ENCODE data around the gene ANKFY1. TPM values are rescaled to one million over a fixed set of nuclear protein-coding genes. Genes with fewer than 3 reads are reported as not detected.

The ANKFY1 gene
- total and polyA plus RNA-seq, 2 donors (not counting 3 experiments of a cell fraction or from before 2014, with no cell fraction given): 30.6 to 51.1 TPM

DNA sequence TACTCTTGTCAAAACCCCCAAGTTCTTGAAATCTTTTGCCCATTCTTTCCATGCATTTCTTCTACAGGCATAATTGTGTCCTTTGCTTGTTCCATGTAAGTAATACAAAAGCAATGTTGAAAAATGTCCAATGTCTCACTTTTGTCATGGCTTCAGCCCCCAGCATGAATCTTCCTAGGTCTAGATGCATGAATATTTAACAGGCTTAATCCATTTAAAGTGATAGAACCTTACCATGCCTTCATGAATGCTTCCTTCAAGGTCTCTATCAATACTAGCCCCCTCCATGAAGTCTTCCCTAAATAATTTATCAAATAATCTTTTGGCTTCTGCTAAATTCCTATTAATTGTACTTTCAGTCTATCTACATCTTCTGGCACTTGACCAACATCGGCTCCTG lies 46.1 kb upstream of the ANKFY1 start:
- H3K9me1 ChIP-seq (replicated peaks; ENCODE audit: control insufficient read depth, extremely low read depth, insufficient read depth, low read length): no peaks in the 10 kb centered on the region
- TF ChIP-seq MYC (IDR thresholded peaks at IDR 0.05; ENCODE audit: low read depth, low read length) (no peak), FOS (IDR thresholded peaks at IDR 0.05; ENCODE audit: borderline replicate concordance, insufficient read depth, low read length) (no peak), POLR2AphosphoS5 (IDR thresholded peaks at IDR 0.05; ENCODE audit: insufficient read depth, low read depth, low read length) (no peak), JUN (IDR thresholded peaks at IDR 0.05; ENCODE audit: borderline replicate concordance, insufficient read depth, insufficient read length, low read depth) (no peak), GATA2 (IDR thresholded peaks at IDR 0.05; ENCODE audit: insufficient read depth, insufficient read length, low read depth, low read length) (no peak), POLR2A (IDR thresholded peaks at IDR 0.05; ENCODE audit: low read depth, low read length) (no peak), EZH2 (IDR thresholded peaks at IDR 0.05; ENCODE audit: borderline replicate concordance, low read depth, low read length, severe bottlenecking) (no peak)
- TF ChIP-seq, protein P1, sequence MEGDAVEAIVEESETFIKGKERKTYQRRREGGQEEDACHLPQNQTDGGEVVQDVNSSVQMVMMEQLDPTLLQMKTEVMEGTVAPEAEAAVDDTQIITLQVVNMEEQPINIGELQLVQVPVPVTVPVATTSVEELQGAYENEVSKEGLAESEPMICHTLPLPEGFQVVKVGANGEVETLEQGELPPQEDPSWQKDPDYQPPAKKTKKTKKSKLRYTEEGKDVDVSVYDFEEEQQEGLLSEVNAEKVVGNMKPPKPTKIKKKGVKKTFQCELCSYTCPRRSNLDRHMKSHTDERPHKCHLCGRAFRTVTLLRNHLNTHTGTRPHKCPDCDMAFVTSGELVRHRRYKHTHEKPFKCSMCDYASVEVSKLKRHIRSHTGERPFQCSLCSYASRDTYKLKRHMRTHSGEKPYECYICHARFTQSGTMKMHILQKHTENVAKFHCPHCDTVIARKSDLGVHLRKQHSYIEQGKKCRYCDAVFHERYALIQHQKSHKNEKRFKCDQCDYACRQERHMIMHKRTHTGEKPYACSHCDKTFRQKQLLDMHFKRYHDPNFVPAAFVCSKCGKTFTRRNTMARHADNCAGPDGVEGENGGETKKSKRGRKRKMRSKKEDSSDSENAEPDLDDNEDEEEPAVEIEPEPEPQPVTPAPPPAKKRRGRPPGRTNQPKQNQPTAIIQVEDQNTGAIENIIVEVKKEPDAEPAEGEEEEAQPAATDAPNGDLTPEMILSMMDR (IDR thresholded peaks at IDR 0.05; ENCODE audit: extremely low read depth in 1 of 2, insufficient read depth in 1 of 2, low read depth in 1 of 2, low read length in 2 of 2): no peak
- TF ChIP-seq, protein P2, sequence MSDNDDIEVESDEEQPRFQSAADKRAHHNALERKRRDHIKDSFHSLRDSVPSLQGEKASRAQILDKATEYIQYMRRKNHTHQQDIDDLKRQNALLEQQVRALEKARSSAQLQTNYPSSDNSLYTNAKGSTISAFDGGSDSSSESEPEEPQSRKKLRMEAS (IDR thresholded peaks at IDR 0.05; ENCODE audit: insufficient read depth, insufficient read length): no peak
- no peak overlapping the region for H3K27ac ChIP-seq (ENCODE audit: insufficient read depth, low read depth, low read length)
- no peak overlapping the region for H3K9ac ChIP-seq (replicated peaks; ENCODE audit: extremely low read depth, insufficient read depth, low read length)
- intact Hi-C loops (cut with micrococcal nuclease): loop anchor here (5.0 kb wide), 1 partner anchor 57 kb away; the partner anchor contains the start of gene UBE2G1
- no peaks in the 10 kb centered on the region for H3K27me3 ChIP-seq (ENCODE audit: control insufficient read depth in 2 of 2, insufficient read depth in 2 of 2, low read length in 2 of 2)
- BruUV-seq (replicated peaks): no TSS peak
- H3K79me2 ChIP-seq (ENCODE audit: control insufficient read depth, insufficient read depth, low read length): peaks cover 78% of the 10 kb centered on the region
- H3K9me3 ChIP-seq (replicated peaks; ENCODE audit: control insufficient read depth, insufficient read depth, low read length): no peaks in the 10 kb centered on the region
- no peak overlapping the region for H3K4me2 ChIP-seq (ENCODE audit: insufficient read depth, low read length)
- H4K20me1 ChIP-seq (replicated peaks; ENCODE audit: control insufficient read depth, extremely low read depth, insufficient read depth, low read length): peaks cover 8% of the 10 kb centered on the region
- no peak overlapping the region for H2AFZ ChIP-seq (ENCODE audit: low read depth, low read length)
- peaks cover 14% of the 10 kb centered on the region for H3K4me1 ChIP-seq (ENCODE audit: control insufficient read depth, extremely low read depth, insufficient read depth, low read length)
- peaks cover 0 to 3% of the 10 kb centered on the region in 2 experiments for H3K36me3 ChIP-seq (ENCODE audit: control insufficient read depth in 2 of 2, extremely low read depth in 1 of 2, insufficient read depth in 2 of 2, low read length in 2 of 2)
- DNase-seq (ENCODE audit: low read depth, low spot score): no peak
- dilution Hi-C loops (cut with MboI; ENCODE audit: extremely low pct_ligation_motif_present, low sequenced_read_pairs): no loop called here
- CTCF ChIA-PET: interaction anchor here (1.1 kb wide), 1 partner anchor 27 kb away, joined by 4 read pairs; no protein-coding TSS in a partner anchor
- H3K4me3 ChIP-seq (replicated peaks in 1 of 3; ENCODE audit: insufficient read depth in 1 of 3, low read depth in 1 of 3, low read length in 3 of 3): no peak overlapping the region
- POLR2A ChIA-PET: interaction anchor here (0.6 kb wide), 1 partner anchor 110 kb away, joined by 4 read pairs; no protein-coding TSS in a partner anchor
- no peak for FAIRE-seq

All from endothelial cell of umbilical vein (primary cell).